Smooth muscle cell (in vitro differentiated cells): Measurements from ENCODE around the gene DYNLT2B. TPM values are rescaled to one million over a fixed set of nuclear protein-coding genes. Genes with fewer than 3 reads are reported as not detected.

Experiments used
- DNase-seq: peaks from one replicate; lab custom pipeline; 2025; ENCODE audit not compliant: unreplicated experiment; lab: John Stamatoyannopoulos, UW
- H2AFZ ChIP-seq: fragments of 200-600 bp; sonication (generic); 2 replicates; pipeline ENCODE4 v1.6.0; 2016; ENCODE audit warnings: antibody characterized with exemption, low read depth, mild to moderate bottlenecking
- H3F3A ChIP-seq: fragments of 200-600 bp; sonication (generic); 2 replicates; pipeline ENCODE4 v1.6.0; 2017; ENCODE audit warnings: antibody characterized with exemption, low read depth
- H3K27ac ChIP-seq: fragments of 200-600 bp; sonication (generic); 2 replicates; pipeline ENCODE4 v1.5.1; 2016; ENCODE audit warnings: low read depth, mild to moderate bottlenecking
- H3K27me3 ChIP-seq: fragments of 200-600 bp; sonication (generic); 2 replicates; pipeline ENCODE4 v1.6.1; 2016; ENCODE audit warnings: low read depth, mild to moderate bottlenecking
- H3K36me3 ChIP-seq: fragments of 200-600 bp; sonication (generic); 2 replicates; pipeline ENCODE4 v1.5.1; 2016; ENCODE audit warnings: low read depth
- H3K4me1 ChIP-seq: fragments of 200-600 bp; sonication (generic); 2 replicates; pipeline ENCODE4 v1.5.1; 2016; ENCODE audit warnings: low read depth
- H3K4me2 ChIP-seq: fragments of 200-600 bp; sonication (generic); 2 replicates; pipeline ENCODE4 v1.6.0; 2016; ENCODE audit warnings: mild to moderate bottlenecking
- H3K4me3 ChIP-seq: fragments of 200-600 bp; sonication (generic); 2 replicates; pipeline ENCODE4 v1.5.1; 2016; ENCODE audit warnings: mild to moderate bottlenecking
- H3K79me2 ChIP-seq: fragments of 200-600 bp; sonication (generic); 2 replicates; pipeline ENCODE4 v1.6.0; 2016; ENCODE audit warnings: low read depth, mild to moderate bottlenecking
- H3K9ac ChIP-seq: fragments of 200-600 bp; sonication (generic); 2 replicates; pipeline ENCODE4 v1.6.0; 2016; ENCODE audit warnings: low read depth
- H3K9me3 ChIP-seq: fragments of 200-600 bp; sonication (generic); replicated peaks from 2 replicates; pipeline ENCODE4 v1.5.1; 2016; ENCODE audit warnings: low read depth
- H4K20me1 ChIP-seq: fragments of 200-600 bp; sonication (generic); 2 replicates; pipeline ENCODE4 v1.6.0; 2016; ENCODE audit warnings: low read depth
- CTCF ChIP-seq: fragments of 200-600 bp; sonication (generic); IDR thresholded peaks from 2 replicates; pipeline ENCODE4 v1.5.1; 2017; ENCODE audit warnings: borderline replicate concordance, mild to moderate bottlenecking, antibody characterized with exemption; ENCODE audit not compliant: insufficient read depth, poor library complexity, severe bottlenecking
- WGBS: methylation state at CpG from one replicate; pipeline ENCODE4 v1.1.7; 2016; ENCODE audit warnings: low lambda C conversion rate; 5-methylcytosine and 5-hydroxymethylcytosine counted together
- polyA plus RNA-seq: library from polyadenylated mRNA; unstranded; fragments of >200 nt; fragmentation: Nextera tagmentation; extraction: Ambion mirVana; gene quantifications from 2 replicates; pipeline ENCODE4 v1.2.1, GENCODE V29; 2016
- total RNA-seq: library from RNA; depleted of rRNA; stranded (reverse); fragments of >200 nt; gene quantifications from 2 replicates; pipeline ENCODE4 v1.2.3, GENCODE V29; 2014

DYNLT2B gene
- total and polyA plus RNA-seq, 2 experiments from 2014 or later, result 22.8 to 24.5 TPM

- TF ChIP-seq CTCF, result no peak
- peaks cover 45% of the 10 kb centered on the region for H3K79me2 ChIP-seq
These were observed 47.5 kb downstream of the DYNLT2B start for GRCh38 chr3:196270499-196270898.

DNA sequence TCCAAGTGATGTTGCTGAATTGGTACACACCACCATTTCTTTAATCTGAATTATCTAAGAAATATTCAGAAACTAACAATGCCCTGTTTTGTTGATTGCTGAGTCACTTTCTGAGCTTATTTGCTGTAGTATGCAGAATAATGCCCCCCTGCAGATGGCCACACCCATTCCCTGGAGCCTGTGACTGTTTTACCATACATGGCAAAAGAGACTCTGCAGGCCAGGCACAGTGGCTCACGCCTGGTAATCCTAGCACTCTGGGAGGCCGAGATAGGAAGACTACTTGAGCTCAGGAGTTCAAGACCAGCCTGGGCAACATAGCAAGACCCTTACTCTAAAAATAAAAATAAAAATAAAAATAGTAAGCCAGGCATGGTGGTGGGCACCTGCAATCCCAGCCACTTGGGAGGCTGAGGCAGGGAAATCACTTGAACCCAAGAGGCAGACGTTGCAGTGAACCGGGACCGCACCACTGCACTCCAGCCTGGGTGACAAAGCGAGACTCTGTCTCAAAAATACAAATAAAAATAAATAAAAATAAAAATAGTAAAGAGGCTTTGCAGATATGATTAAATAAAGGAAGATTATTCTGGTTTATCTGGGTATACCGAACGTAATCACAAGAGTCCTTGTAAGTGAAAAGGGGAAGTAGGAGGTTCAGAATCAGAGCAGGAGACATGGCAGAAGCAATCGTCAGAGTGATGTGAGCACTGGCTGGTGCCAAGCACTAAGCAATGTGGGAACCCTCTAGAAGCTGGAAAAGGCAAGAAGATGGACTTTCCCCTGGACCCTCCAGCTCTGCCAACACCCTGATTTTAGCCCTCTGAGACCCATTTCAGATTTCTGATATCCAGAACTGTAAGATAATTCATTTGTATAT lies 49.5 kb downstream of the DYNLT2B start:
- Histone ChIP-seq H2AFZ (no peak overlapping the region), H3K79me2 (peaks cover 41% of the 10 kb centered on the region), H3K27ac (peak overlapping the region; percentile 34), H3K4me2 (no peak overlapping the region), H3K36me3 (no peaks in the 10 kb centered on the region), H3K9me3 (no peaks in the 10 kb centered on the region), H4K20me1 (peaks cover 50% of the 10 kb centered on the region), H3K27me3 (no peaks in the 10 kb centered on the region), H3K4me1 (no peaks in the 10 kb centered on the region), H3K9ac (no peak overlapping the region), H3K4me3 (no peak overlapping the region), H3F3A (no peaks in the 10 kb centered on the region)
- no peak for DNase-seq
- no peak for TF ChIP-seq CTCF
- 76% methylated on average over 9 of the region's 9 CpGs for WGBS

More at GRCh38 chr3:196270499-196270898, 47.5 kb downstream of the DYNLT2B start:
- no peak overlapping the region for H2AFZ ChIP-seq
- peaks cover 64% of the 10 kb centered on the region for H4K20me1 ChIP-seq
- H3K27me3 ChIP-seq, result no peaks in the 10 kb centered on the region
- H3K4me2 ChIP-seq, result no peak overlapping the region
- no peak overlapping the region for H3K4me3 ChIP-seq
- no peaks in the 10 kb centered on the region for H3F3A ChIP-seq
- no peaks in the 10 kb centered on the region for H3K4me1 ChIP-seq
- 89% methylated on average over 5 of the region's 5 CpGs for WGBS
- H3K9ac ChIP-seq, result no peak overlapping the region
- DNase-seq, result no peak
- no peaks in the 10 kb centered on the region for H3K9me3 ChIP-seq
- no peak overlapping the region for H3K27ac ChIP-seq
- H3K36me3 ChIP-seq, result no peaks in the 10 kb centered on the region

GRCh38 chr3:196263819-196264218 lies 54.2 kb downstream of the DYNLT2B start:
- no peak for DNase-seq
- H3K4me1 ChIP-seq, result no peaks in the 10 kb centered on the region
- peaks cover 49% of the 10 kb centered on the region for H3K79me2 ChIP-seq
- no peak overlapping the region for H2AFZ ChIP-seq
- H3K4me2 ChIP-seq, result no peak overlapping the region
- WGBS, result 95% methylated on average over 7 of the region's 7 CpGs
- no peaks in the 10 kb centered on the region for H3K9me3 ChIP-seq
- peaks cover 44% of the 10 kb centered on the region for H4K20me1 ChIP-seq
- H3K27ac ChIP-seq, result no peak overlapping the region
- H3F3A ChIP-seq, result no peaks in the 10 kb centered on the region
- H3K36me3 ChIP-seq, result peaks cover 4% of the 10 kb centered on the region
- no peaks in the 10 kb centered on the region for H3K27me3 ChIP-seq
- no peak overlapping the region for H3K4me3 ChIP-seq
- H3K9ac ChIP-seq, result no peak overlapping the region
- no peak for TF ChIP-seq CTCF
